ENCODE data around the gene LEMD3.
A peak's percentile ranks its signal among the peaks of the same experiment; 100 is the strongest.

Gene LEMD3

GRCh38 chr12:65259501-65259900 is 90.1 kb downstream of the LEMD3 start:
- Histone ChIP-seq H3K4me3 (ENCODE audit: low read depth, low read length) (no peak overlapping the region), H3K9ac (ENCODE audit: low read length) (no peak overlapping the region), H3K27me3 (ENCODE audit: control insufficient read depth, insufficient read depth, low read length) (no peaks in the 10 kb centered on the region), H3K4me1 (ENCODE audit: control insufficient read depth, insufficient read depth, low read length) (no peaks in the 10 kb centered on the region), H3K36me3 (ENCODE audit: control insufficient read depth, insufficient read depth, low read length) (no peaks in the 10 kb centered on the region), H3K27ac (ENCODE audit: low read depth, low read length) (no peak overlapping the region), H3K9me3 (ENCODE audit: control insufficient read depth, insufficient read depth, low read depth, low read length) (no peaks in the 10 kb centered on the region)

GRCh38 chr12:65263777-65264176 is 94.4 kb downstream of the LEMD3 start:
- no peak overlapping the region for H3K9ac ChIP-seq (ENCODE audit: low read length)
- H3K4me1 ChIP-seq (ENCODE audit: control insufficient read depth, insufficient read depth, low read length) = no peaks in the 10 kb centered on the region
- no peaks in the 10 kb centered on the region for H3K27me3 ChIP-seq (ENCODE audit: control insufficient read depth, insufficient read depth, low read length)
- no peak overlapping the region for H3K27ac ChIP-seq (ENCODE audit: low read depth, low read length)
- no peaks in the 10 kb centered on the region for H3K9me3 ChIP-seq (ENCODE audit: control insufficient read depth, insufficient read depth, low read depth, low read length)
- H3K4me3 ChIP-seq (ENCODE audit: low read depth, low read length) = no peak overlapping the region
- no peaks in the 10 kb centered on the region for H3K36me3 ChIP-seq (ENCODE audit: control insufficient read depth, insufficient read depth, low read length)

GRCh38 chr12:65266408-65266807 is 97.0 kb downstream of the LEMD3 start:
- H3K36me3 ChIP-seq (ENCODE audit: control insufficient read depth, insufficient read depth, low read length) = no peaks in the 10 kb centered on the region
- no peak overlapping the region for H3K9ac ChIP-seq (ENCODE audit: low read length)
- no peak overlapping the region for H3K27ac ChIP-seq (ENCODE audit: low read depth, low read length)
- no peaks in the 10 kb centered on the region for H3K4me1 ChIP-seq (ENCODE audit: control insufficient read depth, insufficient read depth, low read length)
- H3K4me3 ChIP-seq (ENCODE audit: low read depth, low read length) = no peak overlapping the region
- H3K27me3 ChIP-seq (ENCODE audit: control insufficient read depth, insufficient read depth, low read length) = no peaks in the 10 kb centered on the region
- H3K9me3 ChIP-seq (ENCODE audit: control insufficient read depth, insufficient read depth, low read depth, low read length) = no peaks in the 10 kb centered on the region

- H3K36me3 ChIP-seq (ENCODE audit: control insufficient read depth, insufficient read depth, low read length) = no peaks in the 10 kb centered on the region
These were observed 100.2 kb downstream of the LEMD3 start for GRCh38 chr12:65269603-65270002.

GRCh38 chr12:65274602-65275272 is 105.4 kb downstream of the LEMD3 start:
- Histone ChIP-seq H3K27ac (ENCODE audit: low read depth, low read length) (no peak overlapping the region), H3K9me3 (ENCODE audit: control insufficient read depth, insufficient read depth, low read depth, low read length) (no peaks in the 10 kb centered on the region), H3K4me3 (ENCODE audit: low read depth, low read length) (no peak overlapping the region), H3K4me1 (ENCODE audit: control insufficient read depth, insufficient read depth, low read length) (peaks cover 13% of the 10 kb centered on the region), H3K27me3 (ENCODE audit: control insufficient read depth, insufficient read depth, low read length) (peaks cover 20% of the 10 kb centered on the region), H3K9ac (ENCODE audit: low read length) (no peak overlapping the region), H3K36me3 (ENCODE audit: control insufficient read depth, insufficient read depth, low read length) (no peaks in the 10 kb centered on the region)

More at GRCh38 chr12:65269603-65270002, 100.2 kb downstream of the LEMD3 start:
- no peak overlapping the region for H3K4me3 ChIP-seq (ENCODE audit: low read depth, low read length)
- no peak overlapping the region for H3K27ac ChIP-seq (ENCODE audit: low read depth, low read length)
- no peak overlapping the region for H3K9ac ChIP-seq (ENCODE audit: low read length)
- H3K9me3 ChIP-seq (ENCODE audit: control insufficient read depth, insufficient read depth, low read depth, low read length) = no peaks in the 10 kb centered on the region
- no peaks in the 10 kb centered on the region for H3K4me1 ChIP-seq (ENCODE audit: control insufficient read depth, insufficient read depth, low read length)
- H3K27me3 ChIP-seq (ENCODE audit: control insufficient read depth, insufficient read depth, low read length) = no peaks in the 10 kb centered on the region

GRCh38 chr12:65275627-65276026 is 106.2 kb downstream of the LEMD3 start:
- H3K27ac ChIP-seq (ENCODE audit: low read depth, low read length) = no peak overlapping the region
- peaks cover 13% of the 10 kb centered on the region for H3K4me1 ChIP-seq (ENCODE audit: control insufficient read depth, insufficient read depth, low read length)

GRCh38 chr12:65276916-65277530 is 107.6 kb downstream of the LEMD3 start:
- H3K36me3 ChIP-seq (ENCODE audit: control insufficient read depth, insufficient read depth, low read length) = no peaks in the 10 kb centered on the region
- no peaks in the 10 kb centered on the region for H3K9me3 ChIP-seq (ENCODE audit: control insufficient read depth, insufficient read depth, low read depth, low read length)
- no peak overlapping the region for H3K4me3 ChIP-seq (ENCODE audit: low read depth, low read length)
- no peak overlapping the region for H3K27ac ChIP-seq (ENCODE audit: low read depth, low read length)
- no peak overlapping the region for H3K9ac ChIP-seq (ENCODE audit: low read length)
- peaks cover 27% of the 10 kb centered on the region for H3K27me3 ChIP-seq (ENCODE audit: control insufficient read depth, insufficient read depth, low read length)
- H3K4me1 ChIP-seq (ENCODE audit: control insufficient read depth, insufficient read depth, low read length) = peaks cover 13% of the 10 kb centered on the region

More at GRCh38 chr12:65275627-65276026, 106.2 kb downstream of the LEMD3 start:
- no peaks in the 10 kb centered on the region for H3K9me3 ChIP-seq (ENCODE audit: control insufficient read depth, insufficient read depth, low read depth, low read length)
- H3K36me3 ChIP-seq (ENCODE audit: control insufficient read depth, insufficient read depth, low read length) = no peaks in the 10 kb centered on the region
- H3K9ac ChIP-seq (ENCODE audit: low read length) = no peak overlapping the region
- no peak overlapping the region for H3K4me3 ChIP-seq (ENCODE audit: low read depth, low read length)
- peaks cover 27% of the 10 kb centered on the region for H3K27me3 ChIP-seq (ENCODE audit: control insufficient read depth, insufficient read depth, low read length)

GRCh38 chr12:65277994-65278575 is 108.7 kb downstream of the LEMD3 start:
- peak overlapping the region; percentile 77 for H3K4me3 ChIP-seq (ENCODE audit: low read depth, low read length)
- no peaks in the 10 kb centered on the region for H3K9me3 ChIP-seq (ENCODE audit: control insufficient read depth, insufficient read depth, low read depth, low read length)
- H3K36me3 ChIP-seq (ENCODE audit: control insufficient read depth, insufficient read depth, low read length) = no peaks in the 10 kb centered on the region
- peaks cover 13% of the 10 kb centered on the region for H3K4me1 ChIP-seq (ENCODE audit: control insufficient read depth, insufficient read depth, low read length)
- H3K27ac ChIP-seq (ENCODE audit: low read depth, low read length) = no peak overlapping the region
- H3K9ac ChIP-seq (ENCODE audit: low read length) = peak overlapping the region; percentile 61
- H3K27me3 ChIP-seq (ENCODE audit: control insufficient read depth, insufficient read depth, low read length) = peaks cover 27% of the 10 kb centered on the region

- Histone ChIP-seq H3K27me3 (ENCODE audit: control insufficient read depth, insufficient read depth, low read length) (peaks cover 27% of the 10 kb centered on the region), H3K27ac (ENCODE audit: low read depth, low read length) (no peak within 1 kb of the TSS), H3K9me3 (ENCODE audit: control insufficient read depth, insufficient read depth, low read depth, low read length) (no peaks in the 10 kb centered on the region), H3K4me1 (ENCODE audit: control insufficient read depth, insufficient read depth, low read length) (peaks cover 13% of the 10 kb centered on the region), H3K9ac (ENCODE audit: low read length) (peak within 1 kb of the TSS; percentile 61), H3K4me3 (ENCODE audit: low read depth, low read length) (peak within 1 kb of the TSS; percentile 77), H3K36me3 (ENCODE audit: control insufficient read depth, insufficient read depth, low read length) (no peaks in the 10 kb centered on the region)
These were observed 109.4 kb downstream of the LEMD3 start, which contains the start of gene MSRB3 for GRCh38 chr12:65278576-65279368. TSS of gene MSRB3 (plus strand) at chr12:65278683. CDS start at chr12:65308580, 29,897 bp downstream.

- no peak overlapping the region for H3K27ac ChIP-seq (ENCODE audit: low read depth, low read length)
- peak overlapping the region; percentile 77 for H3K4me3 ChIP-seq (ENCODE audit: low read depth, low read length)
- H3K27me3 ChIP-seq (ENCODE audit: control insufficient read depth, insufficient read depth, low read length) = peaks cover 27% of the 10 kb centered on the region
- H3K9me3 ChIP-seq (ENCODE audit: control insufficient read depth, insufficient read depth, low read depth, low read length) = no peaks in the 10 kb centered on the region
- H3K36me3 ChIP-seq (ENCODE audit: control insufficient read depth, insufficient read depth, low read length) = no peaks in the 10 kb centered on the region
- H3K9ac ChIP-seq (ENCODE audit: low read length) = peak overlapping the region; percentile 61
- peaks cover 13% of the 10 kb centered on the region for H3K4me1 ChIP-seq (ENCODE audit: control insufficient read depth, insufficient read depth, low read length)
These were observed 110.2 kb downstream of the LEMD3 start for GRCh38 chr12:65279369-65280112.
